GM19239 (cell line): ENCODE data around the gene EHBP1.
"Not testable (repeated sequence)": the region's sequence is repeated elsewhere in the genome, so short reads cannot be mapped to it uniquely, and the experiment has no call there.

Experiments
- DNase-seq: peaks from one replicate; pipeline ENCODE4 v3.0.0; 2011; ENCODE audit warnings: low spot score; ENCODE audit not compliant: insufficient read length
- FAIRE-seq: peaks from 2 replicates; lab custom pipeline; 2011; peaks lifted over from hg19 to GRCh38; lab: Jason Lieb, UNC

EHBP1 gene

DNA sequence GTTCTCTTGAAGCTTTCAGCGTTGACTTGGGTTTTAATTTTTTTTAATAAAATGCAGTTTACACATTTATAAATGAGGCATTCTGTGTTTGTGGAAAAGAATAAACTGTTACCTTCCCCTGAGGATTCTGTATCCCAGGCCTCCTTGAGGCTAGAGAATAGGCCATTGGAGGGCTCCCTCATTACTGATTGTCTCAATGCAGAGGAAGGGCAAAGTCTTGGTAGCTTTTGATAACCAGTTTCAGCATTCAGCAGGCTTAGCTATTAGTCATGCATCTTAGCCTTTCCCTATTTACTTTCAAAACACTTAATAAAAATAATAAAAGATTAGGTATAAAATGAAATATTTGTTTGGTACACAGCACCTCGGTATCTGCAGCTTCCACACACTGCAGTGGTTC, 287.0 kb downstream of the EHBP1 start:
- FAIRE-seq (no peak), DNase-seq (no peak)

DNA sequence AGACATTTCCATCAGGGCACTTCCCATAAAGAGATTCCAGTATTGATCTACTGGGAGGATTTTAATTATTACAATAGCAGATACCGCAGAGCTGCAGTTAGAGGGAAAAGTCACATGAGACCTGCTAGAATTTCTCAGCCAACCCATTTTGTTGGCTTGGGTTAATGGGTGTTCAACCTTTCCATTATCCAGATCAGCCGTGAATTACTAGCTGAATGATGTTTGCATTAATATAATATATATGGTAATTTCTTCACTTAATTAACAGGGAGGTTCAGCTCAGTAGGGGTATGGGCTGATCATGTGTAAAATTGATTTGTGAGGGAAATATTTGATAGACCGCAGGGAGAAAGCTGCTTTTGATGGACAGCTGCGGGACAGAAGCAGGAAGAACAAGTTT, 288.7 kb downstream of the EHBP1 start:
- no peak for DNase-seq
- no peak for FAIRE-seq

DNA sequence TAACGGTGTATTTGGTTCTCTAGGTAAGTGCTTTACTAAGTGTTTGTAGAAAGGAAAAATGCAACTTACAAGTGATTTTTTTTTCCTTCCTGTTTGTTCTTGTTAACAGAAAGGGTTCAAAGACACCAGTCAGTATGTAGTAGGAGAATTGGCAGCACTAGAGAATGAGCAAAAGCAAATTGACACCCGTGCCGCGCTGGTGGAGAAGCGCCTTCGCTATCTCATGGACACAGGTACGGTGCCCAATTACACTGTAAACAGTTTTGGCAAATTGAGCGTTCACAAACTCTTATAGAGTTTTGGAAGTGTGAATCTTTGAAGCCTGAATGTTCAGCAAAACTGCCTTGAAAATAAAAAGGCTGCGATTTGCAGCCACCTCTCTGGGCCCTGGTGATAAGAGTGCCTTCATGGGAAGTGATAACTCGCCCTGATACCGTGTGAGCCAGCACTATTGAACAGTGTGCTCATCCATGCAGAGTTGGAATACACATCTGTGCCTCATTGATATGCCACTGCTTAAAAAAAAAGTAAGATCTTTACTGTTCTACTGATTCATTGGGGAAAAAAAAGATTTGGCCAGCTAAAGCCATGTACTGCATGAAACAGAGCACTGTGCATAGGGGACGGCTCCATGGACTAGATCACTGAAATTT, 291.1 kb downstream of the EHBP1 start:
- FAIRE-seq (no peak), DNase-seq (no peak)

DNA sequence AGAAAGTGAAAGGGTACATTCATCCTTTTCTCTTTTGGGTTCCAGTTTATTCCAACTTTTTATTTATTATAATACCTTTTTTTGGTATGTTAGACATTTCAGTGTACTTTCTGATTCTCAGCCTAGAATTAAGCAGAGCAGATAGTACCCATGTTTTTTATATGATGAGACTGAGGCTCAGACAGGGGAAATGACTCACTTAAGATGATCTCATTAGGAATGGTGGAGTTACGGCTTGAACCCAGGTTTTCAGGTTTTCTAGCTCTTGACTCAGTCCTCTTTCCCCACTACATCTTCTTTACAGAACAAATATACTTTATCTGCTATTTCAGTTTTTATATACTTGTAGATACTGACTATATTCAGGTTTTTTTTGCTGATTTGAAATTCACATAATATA, 293.4 kb downstream of the EHBP1 start:
- FAIRE-seq (no peak), DNase-seq (no peak)

DNA sequence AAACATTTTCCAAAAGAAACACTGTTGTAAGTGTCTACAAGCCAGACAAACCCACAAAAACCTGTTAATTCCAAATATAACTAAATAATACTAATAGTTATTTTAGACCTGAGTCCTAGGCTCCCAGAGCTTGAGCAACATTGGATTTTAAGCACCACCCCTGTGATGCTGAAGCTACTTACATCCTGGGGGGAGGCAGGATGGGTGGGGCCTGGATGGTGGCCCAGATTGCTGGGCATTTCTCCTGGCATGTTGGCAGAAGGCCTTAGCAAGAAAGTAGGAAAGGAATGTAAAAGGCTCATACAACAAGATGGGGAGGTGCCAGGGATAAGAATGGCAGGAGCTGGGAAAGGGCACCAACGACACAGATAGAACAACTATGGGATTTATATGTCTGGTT, 294.4 kb downstream of the EHBP1 start:
- DNase-seq (no peak), FAIRE-seq (no peak)

DNA sequence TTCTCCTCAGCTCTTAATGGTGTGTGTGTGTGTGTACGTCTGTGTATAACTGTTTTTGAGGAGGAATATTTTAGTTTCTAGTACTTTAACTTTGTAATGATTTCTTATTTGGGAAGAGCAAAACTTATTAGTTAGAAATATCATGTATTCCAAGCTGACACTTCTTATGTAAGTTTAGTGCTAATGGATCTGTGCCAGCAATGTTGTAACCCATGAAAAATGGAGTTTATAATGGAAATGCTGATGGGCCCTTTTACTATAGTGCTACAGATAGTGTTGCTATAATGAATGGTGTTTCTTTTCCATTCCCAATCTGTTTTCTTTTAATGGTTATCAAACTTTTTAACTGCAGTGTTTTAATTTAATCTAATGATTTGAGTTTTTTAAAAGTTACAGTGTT, 295.3 kb downstream of the EHBP1 start:
- FAIRE-seq: peak; percentile 8
- DNase-seq: no peak

DNA sequence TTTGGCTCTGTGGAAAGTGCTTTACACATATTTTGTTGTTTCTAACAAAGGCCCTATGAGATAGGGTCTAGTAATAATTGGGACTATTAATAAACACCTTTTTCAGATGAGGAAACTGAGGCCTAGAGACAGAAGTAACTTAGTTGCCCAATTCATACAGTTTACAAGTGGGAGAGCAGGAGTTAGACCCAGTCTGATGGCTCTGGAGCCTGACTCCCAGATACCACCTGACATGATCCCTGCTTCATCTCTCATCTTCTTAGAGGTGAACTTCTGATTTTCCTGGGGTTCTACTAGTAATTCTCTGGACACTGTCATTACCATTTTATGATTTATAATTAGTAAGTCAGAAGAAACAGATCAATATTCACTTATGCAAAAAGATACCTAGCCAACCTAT, 296.1 kb downstream of the EHBP1 start:
- DNase-seq: no peak
- no peak for FAIRE-seq

DNA sequence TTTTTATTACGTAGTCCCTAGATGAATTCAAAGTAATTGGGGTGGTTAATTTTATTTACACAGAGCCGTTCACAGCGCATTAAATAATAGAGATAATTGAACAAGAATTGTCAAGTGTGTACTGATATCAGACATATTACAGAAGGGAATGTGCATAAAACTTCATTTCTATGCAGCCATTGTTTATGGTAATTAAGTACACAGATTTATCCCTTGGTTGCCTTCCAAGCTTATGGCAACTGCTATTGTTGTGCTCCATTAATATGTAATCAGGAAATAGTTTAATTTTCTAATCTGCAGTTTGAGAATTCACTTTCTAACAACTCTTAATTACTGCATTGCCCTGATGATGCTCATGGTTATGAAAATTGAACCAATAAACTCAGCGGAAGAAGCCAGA, 297.8 kb downstream of the EHBP1 start:
- DNase-seq (no peak), FAIRE-seq (no peak)

DNA sequence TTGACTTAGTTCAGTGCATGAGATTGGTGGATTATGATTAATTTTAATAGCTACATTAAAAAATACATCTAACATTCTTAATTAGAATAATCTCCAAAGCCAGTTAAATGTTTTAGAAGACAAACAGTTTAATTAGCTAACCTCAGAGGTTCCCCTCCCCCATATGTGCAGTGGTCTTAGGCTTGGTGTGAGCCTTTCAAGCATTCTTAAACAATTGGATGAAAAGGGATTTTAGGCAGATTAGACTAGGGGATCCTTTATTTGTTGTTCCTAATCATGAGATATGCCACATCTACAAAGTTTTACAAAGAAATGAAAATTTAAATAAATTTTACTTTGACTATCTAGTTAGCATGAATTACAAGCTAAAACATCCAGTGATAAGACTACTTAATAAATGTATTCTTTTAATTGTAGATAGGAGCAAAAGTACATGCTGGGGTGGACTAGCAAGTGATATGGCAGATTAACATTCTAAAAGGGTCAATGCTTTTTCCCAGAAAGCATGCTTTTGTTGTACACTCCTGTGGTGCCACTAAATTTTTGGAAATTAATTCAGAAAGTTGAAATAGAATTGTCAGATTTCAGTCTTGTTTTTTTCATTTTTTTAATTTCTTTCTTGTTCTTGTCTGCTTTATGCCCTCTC, 302.4 kb downstream of the EHBP1 start:
- FAIRE-seq (no peak), DNase-seq (no peak)

DNA sequence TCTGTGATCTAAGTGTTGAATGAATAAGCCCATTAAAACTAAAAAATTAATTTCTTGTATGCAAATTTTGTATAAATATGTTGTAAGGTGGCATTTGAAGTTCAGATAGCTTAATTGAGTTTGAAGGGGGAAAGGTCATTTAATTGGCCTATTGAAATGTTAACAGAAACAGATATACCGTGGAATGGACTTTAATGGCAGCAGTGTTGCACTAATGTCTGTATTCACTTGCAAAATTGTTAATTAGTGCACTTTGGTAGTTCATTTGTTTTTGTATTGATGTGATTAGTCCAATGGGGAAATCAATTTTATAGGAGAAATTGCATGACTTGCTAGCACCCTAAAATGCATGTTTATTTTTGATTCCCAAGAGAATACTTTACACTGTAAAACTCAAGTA, 303.3 kb downstream of the EHBP1 start:
- no peak for DNase-seq
- FAIRE-seq: no peak

DNA sequence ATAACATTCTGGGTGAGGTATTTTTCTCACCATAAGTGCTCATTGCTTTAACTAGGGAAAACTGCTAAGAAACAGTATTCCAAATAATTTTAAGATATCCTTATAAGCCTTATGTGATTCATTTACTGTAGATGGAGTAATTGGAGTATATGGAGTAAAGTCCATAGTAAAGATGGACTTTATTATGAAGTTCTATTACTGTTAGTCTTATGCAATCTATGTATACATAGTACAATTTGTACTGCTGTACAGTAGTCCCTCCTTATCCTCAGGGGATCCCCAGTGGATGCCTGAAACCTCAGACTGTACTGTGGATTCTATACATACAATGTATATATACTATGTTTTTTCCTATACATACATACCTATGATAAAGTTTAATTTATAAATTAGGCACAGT, 304.0 kb downstream of the EHBP1 start:
- FAIRE-seq: no peak

DNA sequence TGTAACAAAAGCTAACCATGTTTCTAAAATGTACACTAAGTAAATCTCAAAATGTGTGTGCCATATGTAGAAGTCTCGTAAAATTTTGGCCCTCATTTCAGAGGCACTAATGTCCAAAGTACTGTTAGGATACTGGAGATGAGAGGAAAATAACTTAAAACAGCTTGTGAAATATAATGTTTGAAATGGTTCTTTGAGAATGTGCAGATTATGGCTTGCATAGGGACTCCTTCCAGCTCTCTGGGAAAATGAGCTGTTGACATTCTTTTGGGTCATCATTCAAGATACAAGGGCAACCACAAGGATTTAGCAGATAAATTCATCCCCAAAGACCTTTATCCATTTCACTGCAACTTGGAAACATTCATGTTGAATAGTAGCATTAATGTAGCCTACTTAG, 307.0 kb downstream of the EHBP1 start:
- DNase-seq (no peak), FAIRE-seq (no peak)

More for the DNA sequence above, 304.0 kb downstream of the EHBP1 start:
- no peak for DNase-seq

DNA sequence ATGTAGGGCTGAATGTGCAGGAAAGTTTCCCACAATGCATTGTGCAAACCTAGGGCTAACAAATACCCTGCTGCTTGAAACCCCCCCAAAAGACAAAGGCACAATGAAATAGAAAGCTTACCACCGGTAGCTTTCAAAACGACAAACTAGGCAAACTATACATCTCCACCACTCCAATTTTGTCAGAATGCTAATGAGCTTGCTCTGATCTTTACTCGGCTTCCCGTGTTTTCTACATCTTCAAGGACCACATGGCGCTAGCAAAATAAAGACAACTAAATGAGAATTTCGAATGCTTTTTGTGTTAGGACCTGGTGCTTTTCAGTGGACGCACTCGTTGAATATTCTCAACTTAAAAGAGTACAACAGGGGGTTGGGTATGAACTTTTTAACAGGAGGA, 307.9 kb downstream of the EHBP1 start:
- FAIRE-seq: peak; percentile 33
- no peak for DNase-seq

DNA sequence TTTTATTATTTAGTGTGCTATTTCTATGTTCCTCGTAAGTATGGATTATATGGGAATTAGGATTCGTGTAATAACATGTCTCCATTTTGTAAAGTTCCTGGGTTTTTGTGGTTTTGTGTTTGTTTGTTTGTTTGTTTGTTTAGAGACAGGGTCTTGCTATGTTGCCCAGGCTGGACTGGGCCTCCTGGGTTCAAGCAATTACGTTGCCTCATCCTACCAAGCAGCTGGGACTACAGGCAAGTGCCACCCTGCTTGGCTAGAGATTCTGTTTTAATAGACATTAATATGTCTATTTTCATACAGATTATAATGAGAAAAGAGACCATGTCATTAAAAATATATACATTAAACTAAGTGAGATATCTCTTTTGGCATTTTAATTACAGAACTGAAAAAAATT, 309.9 kb downstream of the EHBP1 start:
- DNase-seq (no peak), FAIRE-seq (no peak)

DNA sequence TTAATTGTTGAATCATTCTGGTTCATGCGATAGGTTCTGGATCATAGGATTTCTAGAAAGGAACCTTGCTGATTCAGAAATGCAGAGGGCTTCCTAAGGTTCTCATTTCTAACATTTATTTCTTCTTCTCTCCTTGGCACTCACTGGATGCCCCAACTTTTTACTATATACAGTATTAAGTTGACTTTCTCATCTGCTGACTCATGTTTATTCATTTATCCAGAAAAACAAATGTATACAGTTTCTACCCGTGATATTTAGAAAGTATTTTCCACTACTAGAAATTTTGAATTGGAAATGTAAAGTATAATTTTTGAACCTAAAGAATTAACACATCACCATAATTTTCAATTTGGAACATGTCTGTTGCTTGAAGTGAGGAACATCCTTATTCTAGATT, 312.9 kb downstream of the EHBP1 start:
- FAIRE-seq: no peak

DNA sequence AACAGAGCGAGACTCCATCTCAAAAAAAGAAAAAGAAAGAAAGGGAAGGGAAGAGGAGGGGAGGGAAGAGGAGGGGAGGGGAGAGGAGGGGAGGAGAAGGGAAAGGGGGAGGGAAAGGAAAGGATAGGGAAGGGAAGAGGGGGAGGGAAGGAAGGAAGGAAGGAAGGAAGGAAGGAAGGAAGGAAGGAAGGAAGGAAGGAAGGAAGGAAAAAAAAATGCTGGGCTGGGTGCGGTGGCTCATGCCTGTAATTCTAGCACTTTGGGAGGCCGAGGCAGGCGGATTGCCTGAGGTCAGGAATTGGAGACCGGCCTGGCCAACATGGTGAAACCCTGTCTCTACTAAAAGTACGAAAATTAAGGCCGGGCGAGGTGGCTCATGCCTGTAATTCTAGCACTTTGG, 314.2 kb downstream of the EHBP1 start:
- not testable (repeated sequence) for DNase-seq, FAIRE-seq

More for the DNA sequence above, 312.9 kb downstream of the EHBP1 start:
- no peak for DNase-seq

DNA sequence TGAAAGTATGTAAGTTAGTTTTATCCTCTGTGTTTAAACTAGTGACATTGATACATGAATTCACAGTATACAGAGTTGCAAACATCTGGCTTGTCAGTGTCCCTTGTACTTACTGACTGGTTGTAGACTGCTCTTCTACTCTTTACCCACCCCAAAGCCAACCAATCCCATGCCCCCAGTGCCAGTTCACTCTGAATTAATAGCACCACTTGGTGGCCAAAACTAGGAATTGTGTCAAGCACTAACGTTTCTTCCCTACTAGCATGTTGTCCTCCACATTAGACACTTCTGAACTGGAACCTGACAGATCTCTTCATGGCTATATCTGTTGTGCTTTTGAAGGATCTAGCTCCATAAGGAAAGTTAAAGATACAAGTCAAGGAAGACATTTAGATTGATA, 317.9 kb downstream of the EHBP1 start:
- FAIRE-seq: no peak

DNA sequence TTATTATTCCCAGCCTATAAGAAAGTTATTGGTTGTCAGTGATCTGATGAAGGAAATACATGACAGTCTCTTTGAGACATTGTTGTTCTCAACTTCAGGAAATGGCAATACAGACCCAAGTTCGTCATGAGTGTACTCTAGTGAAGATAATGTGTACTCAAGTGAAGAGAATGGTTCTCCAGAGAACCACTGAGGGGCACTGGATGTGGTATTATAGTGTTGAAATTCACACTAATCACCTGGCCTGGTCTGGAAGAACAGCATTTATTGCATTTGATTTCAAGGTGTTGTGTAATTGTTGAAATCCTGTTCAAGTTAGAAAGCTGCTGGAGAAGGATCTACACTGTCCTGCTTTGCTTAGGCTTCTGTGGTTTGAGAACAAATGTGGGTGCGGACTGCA, 321.7 kb downstream of the EHBP1 start:
- no peak for FAIRE-seq
- DNase-seq: no peak

More for the DNA sequence above, 317.9 kb downstream of the EHBP1 start:
- DNase-seq: no peak

DNA sequence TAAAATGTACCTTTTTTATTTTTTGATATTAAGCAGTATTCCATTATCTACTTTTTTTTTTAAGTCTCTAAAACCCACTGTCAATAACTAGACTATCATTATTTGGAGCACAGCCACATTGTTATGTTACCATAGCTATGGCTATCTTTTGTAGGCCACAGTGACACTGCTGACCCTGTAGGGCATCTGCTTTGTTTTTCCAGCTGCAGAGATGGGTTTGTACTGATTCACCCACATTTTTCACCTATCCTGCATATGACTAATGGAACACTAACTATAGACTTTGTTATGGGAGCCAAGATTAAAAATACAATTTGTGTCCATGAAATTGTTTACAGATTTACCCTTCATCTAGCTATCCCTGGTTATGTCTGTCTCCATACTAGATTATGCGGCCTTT, 323.5 kb downstream of the EHBP1 start:
- FAIRE-seq: no peak

DNA sequence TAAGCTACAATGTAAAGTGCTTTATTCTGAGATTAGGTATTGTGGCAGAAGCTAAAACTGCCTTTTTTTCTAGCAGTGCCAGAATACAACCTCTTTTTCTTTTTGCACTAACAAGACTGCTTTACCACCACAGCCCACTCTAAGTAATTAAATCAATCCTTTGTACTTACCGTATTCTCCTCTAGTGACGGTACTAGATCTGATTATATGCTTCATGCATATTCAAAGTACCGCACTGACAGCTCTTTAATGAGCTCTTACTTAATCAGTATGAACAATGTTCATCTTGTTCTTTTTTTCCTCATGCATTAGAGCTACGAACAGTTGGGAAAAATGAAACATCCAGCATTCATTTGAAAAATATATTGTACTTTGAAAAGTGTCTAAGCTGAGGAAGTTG, 329.0 kb downstream of the EHBP1 start:
- FAIRE-seq: no peak
- no peak for DNase-seq

More for the DNA sequence above, 323.5 kb downstream of the EHBP1 start:
- no peak for DNase-seq

DNA sequence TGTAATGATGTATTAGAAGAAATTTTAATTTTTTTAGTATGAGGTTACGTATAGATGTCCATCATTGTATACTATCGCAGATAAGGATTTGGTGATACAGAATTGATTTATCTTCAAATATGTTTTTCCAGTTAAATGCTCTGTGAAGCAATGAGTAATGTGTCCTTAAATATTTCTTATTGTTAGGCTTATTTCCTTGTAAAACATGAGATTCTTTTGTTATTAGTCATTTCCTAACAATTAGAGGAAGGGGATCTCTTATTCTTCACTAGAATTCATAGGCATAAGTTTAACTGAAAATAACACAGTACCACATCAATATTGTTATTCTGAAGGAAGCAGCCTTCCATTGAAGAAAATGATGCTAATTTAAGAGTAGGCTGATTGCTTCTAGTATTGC, 329.7 kb downstream of the EHBP1 start:
- FAIRE-seq (no peak), DNase-seq (no peak)

DNA sequence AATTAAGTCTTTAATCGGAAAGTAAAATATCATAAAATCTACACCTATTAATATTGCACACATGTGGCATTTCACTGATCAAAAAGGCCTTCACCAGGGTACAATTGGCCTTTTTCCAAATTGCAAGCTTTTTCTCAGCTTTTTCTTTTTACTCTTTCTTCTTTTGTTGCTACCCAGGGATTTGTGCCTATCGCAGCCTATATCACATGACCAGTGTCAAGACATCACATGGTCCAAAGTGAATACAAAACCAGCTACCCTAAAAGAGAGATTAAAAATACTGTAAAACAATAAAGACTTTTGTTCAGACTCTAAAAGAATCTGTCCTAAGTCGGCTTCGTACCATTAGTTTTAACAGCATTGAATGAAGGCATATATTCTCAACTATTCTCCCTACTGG, 330.1 kb downstream of the EHBP1 start:
- FAIRE-seq: no peak

More for the DNA sequence above, 330.1 kb downstream of the EHBP1 start:
- DNase-seq: no peak
